Peyer's patch (tissue), 4 donors: Measurements from ENCODE around the gene TRRAP.
"Not testable (repeated sequence)": the region's sequence is repeated elsewhere in the genome, so short reads cannot be mapped to it uniquely, and the experiment has no call there.

Experiments
- POLR2A ChIP-seq, 2 donors: fragments of 450-650 bp; IDR thresholded peaks; one replicate each; pipeline ENCODE4 v1.5.1; 2017; ENCODE audit warnings: antibody characterized with exemption in 2 of 2, mild to moderate bottlenecking in 2 of 2, moderate library complexity in 2 of 2
- TF ChIP-seq, protein P1 (sequence below), 6 experiments: fragments of 450-650 bp in 4 of 6; fragments of 200-600 bp in 2 of 6; sonication (generic) in 1 of 6; IDR thresholded peaks; one replicate each; pipeline ENCODE4 v1.5.1; 2017 to 2019; ENCODE audit warnings: antibody characterized with exemption in 6 of 6, mild to moderate bottlenecking in 3 of 6, moderate library complexity in 1 of 6

DNA sequence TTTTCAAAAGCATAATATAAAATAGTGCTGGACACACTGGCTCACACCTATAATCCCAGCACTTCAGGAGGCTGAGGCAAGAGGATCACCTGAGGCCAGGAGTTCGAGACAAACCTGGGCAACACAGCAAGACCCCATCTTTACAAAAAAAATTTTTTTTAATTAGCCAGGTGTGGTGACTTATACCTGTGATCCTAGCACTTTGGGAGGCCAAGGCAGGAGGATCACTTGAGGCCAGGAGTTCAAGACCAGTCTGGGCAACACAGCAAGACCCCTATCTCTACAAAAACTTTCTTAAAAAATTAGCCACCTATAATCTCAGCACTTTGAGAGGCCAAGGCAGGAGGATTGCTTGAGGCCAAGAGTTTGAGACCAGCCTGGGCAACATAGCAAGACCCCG lies 35.8 kb upstream of the TRRAP start:
- TF ChIP-seq, protein P1, sequence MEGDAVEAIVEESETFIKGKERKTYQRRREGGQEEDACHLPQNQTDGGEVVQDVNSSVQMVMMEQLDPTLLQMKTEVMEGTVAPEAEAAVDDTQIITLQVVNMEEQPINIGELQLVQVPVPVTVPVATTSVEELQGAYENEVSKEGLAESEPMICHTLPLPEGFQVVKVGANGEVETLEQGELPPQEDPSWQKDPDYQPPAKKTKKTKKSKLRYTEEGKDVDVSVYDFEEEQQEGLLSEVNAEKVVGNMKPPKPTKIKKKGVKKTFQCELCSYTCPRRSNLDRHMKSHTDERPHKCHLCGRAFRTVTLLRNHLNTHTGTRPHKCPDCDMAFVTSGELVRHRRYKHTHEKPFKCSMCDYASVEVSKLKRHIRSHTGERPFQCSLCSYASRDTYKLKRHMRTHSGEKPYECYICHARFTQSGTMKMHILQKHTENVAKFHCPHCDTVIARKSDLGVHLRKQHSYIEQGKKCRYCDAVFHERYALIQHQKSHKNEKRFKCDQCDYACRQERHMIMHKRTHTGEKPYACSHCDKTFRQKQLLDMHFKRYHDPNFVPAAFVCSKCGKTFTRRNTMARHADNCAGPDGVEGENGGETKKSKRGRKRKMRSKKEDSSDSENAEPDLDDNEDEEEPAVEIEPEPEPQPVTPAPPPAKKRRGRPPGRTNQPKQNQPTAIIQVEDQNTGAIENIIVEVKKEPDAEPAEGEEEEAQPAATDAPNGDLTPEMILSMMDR (IDR thresholded peaks at IDR 0.05), result not testable (repeated sequence)
- not testable (repeated sequence) for TF ChIP-seq POLR2A (IDR thresholded peaks at IDR 0.05)
